Smooth muscle cell (in vitro differentiated cells): ENCODE measurements around the gene ABHD12. TPM values are rescaled to one million over a fixed set of nuclear protein-coding genes. Genes with fewer than 3 reads are reported as not detected.

Experiments used
- DNase-seq: peaks from one replicate; lab custom pipeline; 2025; ENCODE audit not compliant: unreplicated experiment; lab: John Stamatoyannopoulos, UW
- H2AFZ ChIP-seq: fragments of 200-600 bp; sonication (generic); 2 replicates; pipeline ENCODE4 v1.6.0; 2016; ENCODE audit warnings: antibody characterized with exemption, low read depth, mild to moderate bottlenecking
- H3F3A ChIP-seq: fragments of 200-600 bp; sonication (generic); 2 replicates; pipeline ENCODE4 v1.6.0; 2017; ENCODE audit warnings: antibody characterized with exemption, low read depth
- H3K27ac ChIP-seq: fragments of 200-600 bp; sonication (generic); 2 replicates; pipeline ENCODE4 v1.5.1; 2016; ENCODE audit warnings: low read depth, mild to moderate bottlenecking
- H3K27me3 ChIP-seq: fragments of 200-600 bp; sonication (generic); 2 replicates; pipeline ENCODE4 v1.6.1; 2016; ENCODE audit warnings: low read depth, mild to moderate bottlenecking
- H3K36me3 ChIP-seq: fragments of 200-600 bp; sonication (generic); 2 replicates; pipeline ENCODE4 v1.5.1; 2016; ENCODE audit warnings: low read depth
- H3K4me1 ChIP-seq: fragments of 200-600 bp; sonication (generic); 2 replicates; pipeline ENCODE4 v1.5.1; 2016; ENCODE audit warnings: low read depth
- H3K4me2 ChIP-seq: fragments of 200-600 bp; sonication (generic); 2 replicates; pipeline ENCODE4 v1.6.0; 2016; ENCODE audit warnings: mild to moderate bottlenecking
- H3K4me3 ChIP-seq: fragments of 200-600 bp; sonication (generic); 2 replicates; pipeline ENCODE4 v1.5.1; 2016; ENCODE audit warnings: mild to moderate bottlenecking
- H3K79me2 ChIP-seq: fragments of 200-600 bp; sonication (generic); 2 replicates; pipeline ENCODE4 v1.6.0; 2016; ENCODE audit warnings: low read depth, mild to moderate bottlenecking
- H3K9ac ChIP-seq: fragments of 200-600 bp; sonication (generic); 2 replicates; pipeline ENCODE4 v1.6.0; 2016; ENCODE audit warnings: low read depth
- H3K9me3 ChIP-seq: fragments of 200-600 bp; sonication (generic); replicated peaks from 2 replicates; pipeline ENCODE4 v1.5.1; 2016; ENCODE audit warnings: low read depth
- H4K20me1 ChIP-seq: fragments of 200-600 bp; sonication (generic); 2 replicates; pipeline ENCODE4 v1.6.0; 2016; ENCODE audit warnings: low read depth
- WGBS: methylation state at CpG from one replicate; pipeline ENCODE4 v1.1.7; 2016; ENCODE audit warnings: low lambda C conversion rate; 5-methylcytosine and 5-hydroxymethylcytosine counted together
- polyA plus RNA-seq: library from polyadenylated mRNA; unstranded; fragments of >200 nt; fragmentation: Nextera tagmentation; extraction: Ambion mirVana; gene quantifications from 2 replicates; pipeline ENCODE4 v1.2.1, GENCODE V29; 2016
- total RNA-seq: library from RNA; depleted of rRNA; stranded (reverse); fragments of >200 nt; gene quantifications from 2 replicates; pipeline ENCODE4 v1.2.3, GENCODE V29; 2014
- TF ChIP-seq, protein P1 (sequence below): fragments of 200-600 bp; sonication (generic); IDR thresholded peaks from 2 replicates; pipeline ENCODE4 v1.5.1; 2017; ENCODE audit warnings: borderline replicate concordance, mild to moderate bottlenecking, antibody characterized with exemption; ENCODE audit not compliant: insufficient read depth, poor library complexity, severe bottlenecking

Gene ABHD12
- total and polyA plus RNA-seq, 2 experiments from 2014 or later: 18.5 to 41.8 TPM

DNA sequence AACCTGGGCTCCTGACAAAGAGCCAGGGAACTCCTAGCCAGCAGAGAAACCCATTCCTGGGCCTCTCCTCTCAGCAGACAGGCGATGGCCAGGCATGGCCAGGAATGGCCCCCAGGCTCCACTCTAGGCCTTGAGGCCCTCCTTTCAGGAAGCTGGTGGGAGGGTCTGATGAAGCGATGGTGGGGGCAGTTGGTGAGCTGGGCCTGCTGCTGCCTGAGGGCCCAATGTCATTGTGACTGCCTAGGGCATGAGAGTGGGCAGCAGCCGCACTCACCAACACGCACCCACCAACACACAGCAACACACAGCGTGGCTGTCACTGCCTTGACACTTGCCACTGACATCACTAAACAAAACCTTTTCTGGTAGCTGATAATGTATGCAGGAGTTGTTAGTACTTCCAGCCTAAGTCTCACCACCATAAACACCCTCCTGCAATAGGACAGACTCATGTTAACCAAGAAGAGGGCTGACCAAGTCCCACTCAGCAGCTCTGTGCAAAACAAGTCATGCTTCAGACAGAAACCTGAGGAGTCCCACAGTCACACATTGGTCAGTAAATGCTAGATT, 69.3 kb downstream of the ABHD12 start:
- TF ChIP-seq, protein P1, sequence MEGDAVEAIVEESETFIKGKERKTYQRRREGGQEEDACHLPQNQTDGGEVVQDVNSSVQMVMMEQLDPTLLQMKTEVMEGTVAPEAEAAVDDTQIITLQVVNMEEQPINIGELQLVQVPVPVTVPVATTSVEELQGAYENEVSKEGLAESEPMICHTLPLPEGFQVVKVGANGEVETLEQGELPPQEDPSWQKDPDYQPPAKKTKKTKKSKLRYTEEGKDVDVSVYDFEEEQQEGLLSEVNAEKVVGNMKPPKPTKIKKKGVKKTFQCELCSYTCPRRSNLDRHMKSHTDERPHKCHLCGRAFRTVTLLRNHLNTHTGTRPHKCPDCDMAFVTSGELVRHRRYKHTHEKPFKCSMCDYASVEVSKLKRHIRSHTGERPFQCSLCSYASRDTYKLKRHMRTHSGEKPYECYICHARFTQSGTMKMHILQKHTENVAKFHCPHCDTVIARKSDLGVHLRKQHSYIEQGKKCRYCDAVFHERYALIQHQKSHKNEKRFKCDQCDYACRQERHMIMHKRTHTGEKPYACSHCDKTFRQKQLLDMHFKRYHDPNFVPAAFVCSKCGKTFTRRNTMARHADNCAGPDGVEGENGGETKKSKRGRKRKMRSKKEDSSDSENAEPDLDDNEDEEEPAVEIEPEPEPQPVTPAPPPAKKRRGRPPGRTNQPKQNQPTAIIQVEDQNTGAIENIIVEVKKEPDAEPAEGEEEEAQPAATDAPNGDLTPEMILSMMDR: no peak
- H3K4me3 ChIP-seq: no peak overlapping the region
- no peaks in the 10 kb centered on the region for H3K4me1 ChIP-seq
- DNase-seq: no peak
- no peaks in the 10 kb centered on the region for H3K9me3 ChIP-seq
- no peaks in the 10 kb centered on the region for H3K27me3 ChIP-seq
- peak overlapping the region; percentile 58 for H3K27ac ChIP-seq
- no peaks in the 10 kb centered on the region for H3F3A ChIP-seq
- H3K79me2 ChIP-seq: no peaks in the 10 kb centered on the region
- H3K36me3 ChIP-seq: no peaks in the 10 kb centered on the region
- no peak overlapping the region for H2AFZ ChIP-seq
- peaks cover 20% of the 10 kb centered on the region for H4K20me1 ChIP-seq
- WGBS: 73% methylated on average over 5 of the region's 5 CpGs
- H3K9ac ChIP-seq: no peak overlapping the region
- H3K4me2 ChIP-seq: peak overlapping the region; percentile 31

DNA sequence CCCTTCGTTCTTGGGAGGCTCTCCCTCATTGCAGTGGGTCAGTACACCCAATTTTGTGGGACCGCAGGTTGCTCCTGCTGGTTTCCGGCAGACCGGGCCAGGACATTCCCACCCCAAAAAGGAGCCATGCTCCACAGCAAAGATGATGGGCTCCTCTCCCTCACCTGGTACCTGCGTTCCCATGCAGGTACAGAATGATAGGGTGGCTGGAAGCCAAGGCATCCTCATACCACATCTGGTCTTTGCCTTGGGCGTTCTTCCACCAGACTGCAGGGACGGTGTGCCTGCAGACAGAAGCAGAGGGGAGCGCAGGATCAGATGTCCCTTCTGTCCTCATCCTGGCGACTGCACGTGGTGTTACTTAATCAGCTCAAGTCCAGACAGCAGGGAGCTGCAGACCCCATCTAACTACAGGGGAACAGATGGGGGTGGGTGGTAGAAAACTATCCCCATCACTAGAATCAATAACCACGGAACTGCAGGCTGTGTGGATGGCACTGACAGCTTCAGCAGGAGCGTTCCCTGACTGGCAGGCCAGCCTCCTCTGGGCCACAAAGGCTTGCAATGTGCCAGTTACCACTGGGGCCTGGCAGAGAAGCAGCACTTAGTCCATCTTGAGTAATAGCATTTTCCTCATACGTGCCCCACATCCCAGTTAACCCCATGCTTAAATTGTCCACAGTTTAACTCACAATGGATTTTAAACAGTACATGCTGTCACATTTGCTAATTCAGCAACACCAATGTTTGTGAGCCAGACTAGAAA, 70.4 kb downstream of the ABHD12 start:
- H3K79me2 ChIP-seq: no peaks in the 10 kb centered on the region
- no peaks in the 10 kb centered on the region for H3F3A ChIP-seq
- no peaks in the 10 kb centered on the region for H3K27me3 ChIP-seq
- H3K27ac ChIP-seq: no peak overlapping the region
- TF ChIP-seq, protein P1: no peak
- no peaks in the 10 kb centered on the region for H3K4me1 ChIP-seq
- no peak for DNase-seq
- H3K4me3 ChIP-seq: no peak overlapping the region
- H4K20me1 ChIP-seq: peaks cover 20% of the 10 kb centered on the region
- H3K36me3 ChIP-seq: no peaks in the 10 kb centered on the region
- H3K9me3 ChIP-seq: no peaks in the 10 kb centered on the region
- 89% methylated on average over 13 of the region's 13 CpGs for WGBS
- H3K9ac ChIP-seq: no peak overlapping the region
- no peak overlapping the region for H2AFZ ChIP-seq
- H3K4me2 ChIP-seq: no peak overlapping the region

DNA sequence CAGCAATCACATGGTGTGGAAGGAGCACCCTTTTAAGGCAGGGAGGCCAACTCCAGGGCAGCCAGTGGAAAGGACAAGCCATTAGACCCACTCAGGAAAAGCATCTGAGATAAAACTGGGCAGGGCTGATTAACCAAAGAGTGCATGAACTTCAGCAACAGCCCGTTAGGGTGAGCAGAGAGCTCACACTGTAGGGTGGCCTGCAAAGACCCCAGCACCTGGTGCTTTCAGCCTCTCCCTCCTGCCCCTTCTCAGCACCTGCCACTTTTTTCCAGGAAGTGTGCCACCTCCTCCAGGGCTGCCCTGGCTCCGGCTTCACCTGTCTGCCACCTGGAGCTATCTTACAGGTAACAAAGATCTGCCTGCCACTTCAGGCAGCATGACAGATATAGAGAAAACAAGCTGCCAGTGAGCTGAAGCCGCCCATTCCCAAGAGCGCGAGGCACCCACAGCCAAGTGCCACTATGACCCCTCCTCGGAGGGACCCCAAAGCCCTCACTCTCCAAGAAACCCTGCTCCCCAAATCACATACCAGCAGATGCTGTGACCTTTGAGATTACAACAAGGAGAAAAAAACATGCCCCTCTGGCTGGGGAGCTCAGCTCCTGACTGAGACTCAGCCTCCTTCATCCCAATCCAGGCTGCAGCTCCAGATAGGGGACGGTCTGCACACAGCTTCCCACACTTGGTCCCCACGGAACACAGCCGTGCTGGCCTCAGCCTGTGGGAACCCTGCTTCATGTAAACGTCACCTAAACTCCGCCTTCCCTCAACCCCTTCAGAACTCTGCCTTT, 71.2 kb downstream of the ABHD12 start:
- TF ChIP-seq, protein P1: no peak
- Histone ChIP-seq H3F3A (no peaks in the 10 kb centered on the region), H3K4me2 (no peak overlapping the region), H3K79me2 (no peaks in the 10 kb centered on the region), H3K4me1 (no peaks in the 10 kb centered on the region), H2AFZ (no peak overlapping the region), H3K9ac (no peak overlapping the region), H4K20me1 (peaks cover 20% of the 10 kb centered on the region), H3K36me3 (no peaks in the 10 kb centered on the region), H3K9me3 (no peaks in the 10 kb centered on the region), H3K4me3 (no peak overlapping the region), H3K27ac (no peak overlapping the region), H3K27me3 (no peaks in the 10 kb centered on the region)
- no peak for DNase-seq
- WGBS: 84% methylated on average over 11 of the region's 11 CpGs
